IPS-15b (cell line): ENCODE results near the gene SMARCD3.

ENCODE experiments used
- H3K27me3 ChIP-seq: one replicate; pipeline ENCODE4 v1.6.1; 2013; ENCODE audit warnings: low read length; ENCODE audit not compliant: control insufficient read depth, insufficient read depth
- H3K36me3 ChIP-seq: one replicate; pipeline ENCODE4 v1.6.1; 2013; ENCODE audit warnings: low read length; ENCODE audit not compliant: control insufficient read depth, insufficient read depth
- H3K4me1 ChIP-seq: one replicate; pipeline ENCODE4 v1.6.1; 2013; ENCODE audit warnings: mild to moderate bottlenecking, low read length; ENCODE audit not compliant: control insufficient read depth, insufficient read depth
- H3K4me3 ChIP-seq: one replicate; pipeline ENCODE4 v1.5.1; 2013; ENCODE audit warnings: low read depth, low read length
- H3K9ac ChIP-seq: one replicate; pipeline ENCODE4 v1.6.1; 2013; ENCODE audit warnings: low read depth, mild to moderate bottlenecking, low read length
- H3K9me3 ChIP-seq: one replicate; pipeline ENCODE4 v1.6.1; 2013; ENCODE audit warnings: mild to moderate bottlenecking, low read length; ENCODE audit not compliant: control insufficient read depth, insufficient read depth

SMARCD3 gene

GRCh38 chr7:151252961-151253711 is 4.6 kb upstream of the SMARCD3 start:
- peaks cover 5% of the 10 kb centered on the region for H3K4me1 ChIP-seq
- H3K27me3 ChIP-seq: peaks cover 71% of the 10 kb centered on the region
- peak overlapping the region; percentile 79 for H3K4me3 ChIP-seq
- no peaks in the 10 kb centered on the region for H3K9me3 ChIP-seq
- H3K9ac ChIP-seq: no peak overlapping the region
- no peaks in the 10 kb centered on the region for H3K36me3 ChIP-seq

- peaks cover 7% of the 10 kb centered on the region for H3K4me1 ChIP-seq
- no peak overlapping the region for H3K9ac ChIP-seq
- H3K9me3 ChIP-seq: no peaks in the 10 kb centered on the region
- no peaks in the 10 kb centered on the region for H3K36me3 ChIP-seq
- peaks cover 75% of the 10 kb centered on the region for H3K27me3 ChIP-seq
- peak overlapping the region; percentile 79 for H3K4me3 ChIP-seq
These were observed 4.0 kb upstream of the SMARCD3 start for GRCh38 chr7:151252561-151252835.

GRCh38 chr7:151251689-151252560 is 3.4 kb upstream of the SMARCD3 start:
- Histone ChIP-seq H3K36me3 (no peaks in the 10 kb centered on the region), H3K9me3 (no peaks in the 10 kb centered on the region), H3K4me3 (peak overlapping the region; percentile 79), H3K27me3 (peaks cover 80% of the 10 kb centered on the region), H3K9ac (no peak overlapping the region), H3K4me1 (peaks cover 7% of the 10 kb centered on the region)

GRCh38 chr7:151251328-151251688 is 2.8 kb upstream of the SMARCD3 start:
- Histone ChIP-seq H3K9me3 (no peaks in the 10 kb centered on the region), H3K27me3 (peaks cover 81% of the 10 kb centered on the region), H3K4me1 (peaks cover 7% of the 10 kb centered on the region), H3K9ac (no peak overlapping the region), H3K4me3 (peak overlapping the region; percentile 52), H3K36me3 (no peaks in the 10 kb centered on the region)

GRCh38 chr7:151250181-151251132 is 2.0 kb upstream of the SMARCD3 start:
- peaks cover 7% of the 10 kb centered on the region for H3K4me1 ChIP-seq
- H3K9me3 ChIP-seq: no peaks in the 10 kb centered on the region
- H3K4me3 ChIP-seq: peak overlapping the region; percentile 11
- H3K36me3 ChIP-seq: no peaks in the 10 kb centered on the region
- peaks cover 85% of the 10 kb centered on the region for H3K27me3 ChIP-seq
- H3K9ac ChIP-seq: no peak overlapping the region

GRCh38 chr7:151249732-151250072 is 1.2 kb upstream of the SMARCD3 start:
- Histone ChIP-seq H3K27me3 (peaks cover 83% of the 10 kb centered on the region), H3K9ac (no peak overlapping the region)

GRCh38 chr7:151249034-151249731 is 689 bp upstream of the SMARCD3 start:
- Histone ChIP-seq H3K4me3 (peak overlapping the region; percentile 50), H3K36me3 (no peaks in the 10 kb centered on the region), H3K4me1 (peaks cover 8% of the 10 kb centered on the region), H3K27me3 (peaks cover 82% of the 10 kb centered on the region), H3K9ac (no peak overlapping the region), H3K9me3 (no peaks in the 10 kb centered on the region)

More at GRCh38 chr7:151249732-151250072, 1.2 kb upstream of the SMARCD3 start:
- H3K9me3 ChIP-seq: no peaks in the 10 kb centered on the region
- peak overlapping the region; percentile 50 for H3K4me3 ChIP-seq
- peaks cover 7% of the 10 kb centered on the region for H3K4me1 ChIP-seq
- H3K36me3 ChIP-seq: no peaks in the 10 kb centered on the region

- H3K4me1 ChIP-seq: peaks cover 11% of the 10 kb centered on the region
- peak overlapping the region; percentile 46 for H3K4me3 ChIP-seq
- H3K27me3 ChIP-seq: peaks cover 75% of the 10 kb centered on the region
- no peak overlapping the region for H3K9ac ChIP-seq
- no peaks in the 10 kb centered on the region for H3K9me3 ChIP-seq
- H3K36me3 ChIP-seq: no peaks in the 10 kb centered on the region
These were observed 716 bp downstream of the SMARCD3 start for GRCh38 chr7:151247611-151248345.

GRCh38 chr7:151246851-151247580 is 1.5 kb downstream of the SMARCD3 start:
- H3K9me3 ChIP-seq: no peaks in the 10 kb centered on the region
- no peaks in the 10 kb centered on the region for H3K36me3 ChIP-seq
- H3K9ac ChIP-seq: no peak overlapping the region
- H3K4me1 ChIP-seq: peaks cover 9% of the 10 kb centered on the region
- peaks cover 68% of the 10 kb centered on the region for H3K27me3 ChIP-seq
- peak overlapping the region; percentile 3 for H3K4me3 ChIP-seq

GRCh38 chr7:151246102-151246850 is 2.2 kb downstream of the SMARCD3 start:
- Histone ChIP-seq H3K4me1 (peaks cover 9% of the 10 kb centered on the region), H3K9ac (no peak overlapping the region), H3K36me3 (no peaks in the 10 kb centered on the region), H3K27me3 (peaks cover 68% of the 10 kb centered on the region), H3K4me3 (peak overlapping the region; percentile 60), H3K9me3 (no peaks in the 10 kb centered on the region)
